NCI-H2029 (cell line): ENCODE data around the gene LRP4.

Experiments used
- DNase-seq: peaks from one replicate; lab custom pipeline; 2025; lab: John Stamatoyannopoulos, UW

Gene LRP4

GRCh38 chr11:46918788-46919513, 601 bp upstream of the LRP4 start:
- DNase-seq = no peak

GRCh38 chr11:46917762-46918082, 628 bp downstream of the LRP4 start:
- no peak for DNase-seq

GRCh38 chr11:46917109-46917761, 1.1 kb downstream of the LRP4 start:
- no peak for DNase-seq

GRCh38 chr11:46916286-46917108, 1.9 kb downstream of the LRP4 start:
- no peak for DNase-seq

- DNase-seq = no peak
Observed at GRCh38 chr11:46914910-46915309, 3.4 kb downstream of the LRP4 start.

- DNase-seq = no peak
Observed at GRCh38 chr11:46914363-46914762, 4.0 kb downstream of the LRP4 start.

- DNase-seq = no peak
Observed at GRCh38 chr11:46913484-46913883, 4.9 kb downstream of the LRP4 start.

- peak; percentile 63 for DNase-seq
Observed at GRCh38 chr11:46912526-46913150, 5.7 kb downstream of the LRP4 start.

GRCh38 chr11:46907606-46908005, 10.7 kb downstream of the LRP4 start:
- no peak for DNase-seq

GRCh38 chr11:46906609-46907041, 11.7 kb downstream of the LRP4 start:
- DNase-seq = no peak

- DNase-seq = no peak
Observed at GRCh38 chr11:46905806-46906205, 12.5 kb downstream of the LRP4 start.

- DNase-seq = no peak
Observed at GRCh38 chr11:46903846-46904245, 14.5 kb downstream of the LRP4 start.

- DNase-seq = no peak
Observed at GRCh38 chr11:46902694-46903093, 15.7 kb downstream of the LRP4 start.

- DNase-seq = no peak
Observed at GRCh38 chr11:46901156-46901555, 17.2 kb downstream of the LRP4 start.

- DNase-seq = no peak
Observed at GRCh38 chr11:46900091-46900746, 18.1 kb downstream of the LRP4 start.

- DNase-seq = no peak
Observed at GRCh38 chr11:46899501-46900025, 18.8 kb downstream of the LRP4 start.

- no peak for DNase-seq
Observed at GRCh38 chr11:46898396-46899095, 19.8 kb downstream of the LRP4 start.

- peak; percentile 63 for DNase-seq
Observed at GRCh38 chr11:46896719-46897406, 21.5 kb downstream of the LRP4 start.

GRCh38 chr11:46895821-46896220, 22.5 kb downstream of the LRP4 start:
- DNase-seq = peak; percentile 71

- DNase-seq = peak; percentile 49
Observed at GRCh38 chr11:46894961-46895360, 23.4 kb downstream of the LRP4 start.
